Mucosa of rectum (tissue), 2 donors: ENCODE measurements around the gene DYNC2LI1.
A peak's percentile ranks its signal among the peaks of the same experiment; 100 is the strongest.
"Not testable (repeated sequence)": the region's sequence is repeated elsewhere in the genome, so short reads cannot be mapped to it uniquely, and the experiment has no call there.

Source experiments
- H3K27ac ChIP-seq, 2 donors: one replicate each; pipeline ENCODE4 v1.7.0; 2013; ENCODE audit warnings: inconsistent platforms in 2 of 2, low read depth in 2 of 2, low read length in 2 of 2
- H3K27me3 ChIP-seq, 2 donors: one replicate each; pipeline ENCODE4 v1.7.0; 2013; ENCODE audit warnings: low read length in 2 of 2; ENCODE audit not compliant: control insufficient read depth in 2 of 2, insufficient read depth in 2 of 2
- H3K36me3 ChIP-seq, 2 donors: one replicate each; pipeline ENCODE4 v1.7.0; 2013; ENCODE audit warnings: low read length in 2 of 2; ENCODE audit not compliant: control insufficient read depth in 2 of 2, insufficient read depth in 2 of 2
- H3K4me1 ChIP-seq, 2 donors: one replicate each; pipeline ENCODE4 v1.7.0; 2013; ENCODE audit warnings: low read length in 2 of 2, mild to moderate bottlenecking in 1 of 2; ENCODE audit not compliant: control insufficient read depth in 2 of 2, insufficient read depth in 2 of 2
- H3K4me3 ChIP-seq, 2 donors: one replicate each; pipeline ENCODE4 v1.7.0; 2013; ENCODE audit warnings: low read length in 2 of 2
- H3K9ac ChIP-seq, 2 donors: one replicate each; pipeline ENCODE4 v1.7.0; 2013; ENCODE audit warnings: low read length in 2 of 2, low read depth in 1 of 2, mild to moderate bottlenecking in 1 of 2
- H3K9me3 ChIP-seq, 2 donors: one replicate each; pipeline ENCODE4 v1.7.0; 2013; ENCODE audit warnings: low read length in 2 of 2; ENCODE audit not compliant: control insufficient read depth in 2 of 2
- donor health status: healthy.
- donor health status: Normal muscosa, but diverticular disease.

DYNC2LI1 gene

GRCh38 chr2:43773876-43774613 lies at the start of gene DYNC2LI1:
DYNC2LI1 (plus strand) TSS chr2:43774039; CDS start chr2:43774139, 100 bp downstream.
- Histone ChIP-seq H3K9ac (peak within 1 kb of the TSS; percentile 79 to 94), H3K4me3 (peak within 1 kb of the TSS; percentile 93 to 97)

GRCh38 chr2:43724728-43725526 lies 48.9 kb upstream of the DYNC2LI1 start:
- H3K27me3 ChIP-seq = no peaks in the 10 kb centered on the region

More at GRCh38 chr2:43773876-43774613, at the start of gene DYNC2LI1:
- Histone ChIP-seq H3K36me3 (peaks cover 0 to 5% of the 10 kb centered on the region in 2 donors), H3K27ac (peak within 1 kb of the TSS; percentile 90 to 92), H3K4me1 (peaks cover 0 to 7% of the 10 kb centered on the region in 2 donors), H3K9me3 (no peaks in the 10 kb centered on the region), H3K27me3 (no peaks in the 10 kb centered on the region)

GRCh38 chr2:43725711-43726246 lies 48.1 kb upstream of the DYNC2LI1 start:
- H3K36me3 ChIP-seq = no peaks in the 10 kb centered on the region
- no peaks in the 10 kb centered on the region for H3K27me3 ChIP-seq
- H3K27ac ChIP-seq = no peak overlapping the region
- no peak overlapping the region for H3K9ac ChIP-seq
- no peaks in the 10 kb centered on the region for H3K9me3 ChIP-seq
- no peak overlapping the region for H3K4me3 ChIP-seq
- no peaks in the 10 kb centered on the region for H3K4me1 ChIP-seq

More at GRCh38 chr2:43724728-43725526, 48.9 kb upstream of the DYNC2LI1 start:
- Histone ChIP-seq H3K9me3 (no peaks in the 10 kb centered on the region), H3K9ac (no peak overlapping the region), H3K4me3 (no peak overlapping the region), H3K27ac (no peak overlapping the region), H3K4me1 (no peaks in the 10 kb centered on the region), H3K36me3 (no peaks in the 10 kb centered on the region)

GRCh38 chr2:43726961-43727633 lies 46.7 kb upstream of the DYNC2LI1 start:
- H3K4me1 ChIP-seq, H3K9ac ChIP-seq, H3K4me3 ChIP-seq, H3K27ac ChIP-seq, H3K36me3 ChIP-seq, H3K9me3 ChIP-seq, H3K27me3 ChIP-seq: not testable (repeated sequence)

GRCh38 chr2:43727634-43728014 lies 46.2 kb upstream of the DYNC2LI1 start:
- Histone ChIP-seq H3K27me3 (no peaks in the 10 kb centered on the region), H3K9ac (no peak overlapping the region), H3K4me1 (no peaks in the 10 kb centered on the region), H3K36me3 (no peaks in the 10 kb centered on the region), H3K9me3 (no peaks in the 10 kb centered on the region), H3K4me3 (no peak overlapping the region), H3K27ac (no peak overlapping the region)

GRCh38 chr2:43729491-43730174 lies 44.2 kb upstream of the DYNC2LI1 start:
- Histone ChIP-seq H3K27ac (no peak overlapping the region), H3K9me3 (no peaks in the 10 kb centered on the region), H3K27me3 (no peaks in the 10 kb centered on the region), H3K4me3 (no peak overlapping the region), H3K36me3 (no peaks in the 10 kb centered on the region), H3K4me1 (no peaks in the 10 kb centered on the region), H3K9ac (no peak overlapping the region)

- Histone ChIP-seq H3K4me3 (no peak overlapping the region), H3K9me3 (no peaks in the 10 kb centered on the region), H3K27ac (no peak overlapping the region), H3K4me1 (no peaks in the 10 kb centered on the region), H3K9ac (no peak overlapping the region), H3K27me3 (no peaks in the 10 kb centered on the region), H3K36me3 (no peaks in the 10 kb centered on the region)
Observed at GRCh38 chr2:43731211-43731610, 42.6 kb upstream of the DYNC2LI1 start.

- H3K9ac ChIP-seq = no peak overlapping the region
Observed at GRCh38 chr2:43736637-43737036, 37.2 kb upstream of the DYNC2LI1 start.

GRCh38 chr2:43737097-43737854 lies 36.6 kb upstream of the DYNC2LI1 start:
- H3K9me3 ChIP-seq = no peaks in the 10 kb centered on the region
- no peak overlapping the region for H3K4me3 ChIP-seq
- no peak overlapping the region for H3K9ac ChIP-seq
- no peaks in the 10 kb centered on the region for H3K4me1 ChIP-seq
- no peaks in the 10 kb centered on the region for H3K27me3 ChIP-seq
- no peak overlapping the region for H3K27ac ChIP-seq
- no peaks in the 10 kb centered on the region for H3K36me3 ChIP-seq

More at GRCh38 chr2:43736637-43737036, 37.2 kb upstream of the DYNC2LI1 start:
- Histone ChIP-seq H3K4me3 (no peak overlapping the region), H3K27ac (no peak overlapping the region), H3K36me3 (no peaks in the 10 kb centered on the region), H3K9me3 (no peaks in the 10 kb centered on the region), H3K4me1 (no peaks in the 10 kb centered on the region), H3K27me3 (no peaks in the 10 kb centered on the region)
